Smooth muscle cell (in vitro differentiated cells): ENCODE results near the gene PECR. TPM values are rescaled to one million over a fixed set of nuclear protein-coding genes. Genes with fewer than 3 reads are reported as not detected.

ENCODE experiments used
- DNase-seq: peaks from one replicate; lab custom pipeline; 2025; ENCODE audit not compliant: unreplicated experiment; lab: John Stamatoyannopoulos, UW
- H2AFZ ChIP-seq: fragments of 200-600 bp; sonication (generic); 2 replicates; pipeline ENCODE4 v1.6.0; 2016; ENCODE audit warnings: antibody characterized with exemption, low read depth, mild to moderate bottlenecking
- H3F3A ChIP-seq: fragments of 200-600 bp; sonication (generic); 2 replicates; pipeline ENCODE4 v1.6.0; 2017; ENCODE audit warnings: antibody characterized with exemption, low read depth
- H3K27ac ChIP-seq: fragments of 200-600 bp; sonication (generic); 2 replicates; pipeline ENCODE4 v1.5.1; 2016; ENCODE audit warnings: low read depth, mild to moderate bottlenecking
- H3K27me3 ChIP-seq: fragments of 200-600 bp; sonication (generic); 2 replicates; pipeline ENCODE4 v1.6.1; 2016; ENCODE audit warnings: low read depth, mild to moderate bottlenecking
- H3K36me3 ChIP-seq: fragments of 200-600 bp; sonication (generic); 2 replicates; pipeline ENCODE4 v1.5.1; 2016; ENCODE audit warnings: low read depth
- H3K4me1 ChIP-seq: fragments of 200-600 bp; sonication (generic); 2 replicates; pipeline ENCODE4 v1.5.1; 2016; ENCODE audit warnings: low read depth
- H3K4me2 ChIP-seq: fragments of 200-600 bp; sonication (generic); 2 replicates; pipeline ENCODE4 v1.6.0; 2016; ENCODE audit warnings: mild to moderate bottlenecking
- H3K4me3 ChIP-seq: fragments of 200-600 bp; sonication (generic); 2 replicates; pipeline ENCODE4 v1.5.1; 2016; ENCODE audit warnings: mild to moderate bottlenecking
- H3K79me2 ChIP-seq: fragments of 200-600 bp; sonication (generic); 2 replicates; pipeline ENCODE4 v1.6.0; 2016; ENCODE audit warnings: low read depth, mild to moderate bottlenecking
- H3K9ac ChIP-seq: fragments of 200-600 bp; sonication (generic); 2 replicates; pipeline ENCODE4 v1.6.0; 2016; ENCODE audit warnings: low read depth
- H3K9me3 ChIP-seq: fragments of 200-600 bp; sonication (generic); replicated peaks from 2 replicates; pipeline ENCODE4 v1.5.1; 2016; ENCODE audit warnings: low read depth
- H4K20me1 ChIP-seq: fragments of 200-600 bp; sonication (generic); 2 replicates; pipeline ENCODE4 v1.6.0; 2016; ENCODE audit warnings: low read depth
- CTCF ChIP-seq: fragments of 200-600 bp; sonication (generic); IDR thresholded peaks from 2 replicates; pipeline ENCODE4 v1.5.1; 2017; ENCODE audit warnings: borderline replicate concordance, mild to moderate bottlenecking, antibody characterized with exemption; ENCODE audit not compliant: insufficient read depth, poor library complexity, severe bottlenecking
- WGBS: methylation state at CpG from one replicate; pipeline ENCODE4 v1.1.7; 2016; ENCODE audit warnings: low lambda C conversion rate; 5-methylcytosine and 5-hydroxymethylcytosine counted together
- polyA plus RNA-seq: library from polyadenylated mRNA; unstranded; fragments of >200 nt; fragmentation: Nextera tagmentation; extraction: Ambion mirVana; gene quantifications from 2 replicates; pipeline ENCODE4 v1.2.1, GENCODE V29; 2016
- total RNA-seq: library from RNA; depleted of rRNA; stranded (reverse); fragments of >200 nt; gene quantifications from 2 replicates; pipeline ENCODE4 v1.2.3, GENCODE V29; 2014

The PECR gene
- total RNA-seq = 4.8 and 8.4 TPM in 2 replicates
- 3.9 and 10.0 TPM in 2 replicates for polyA plus RNA-seq

- Histone ChIP-seq H3K4me3 (peak within 1 kb of the TSS; percentile 75), H3K9ac (peak within 1 kb of the TSS; percentile 47), H3K27me3 (no peaks in the 10 kb centered on the region), H4K20me1 (no peaks in the 10 kb centered on the region), H3F3A (peaks cover 9% of the 10 kb centered on the region), H3K36me3 (no peaks in the 10 kb centered on the region), H2AFZ (peak within 1 kb of the TSS; percentile 99), H3K4me2 (peak within 1 kb of the TSS; percentile 96), H3K9me3 (no peaks in the 10 kb centered on the region), H3K79me2 (no peaks in the 10 kb centered on the region), H3K27ac (no peak within 1 kb of the TSS), H3K4me1 (peaks cover 28% of the 10 kb centered on the region)
- under 1% methylated on average over 37 of the region's 44 CpGs for WGBS
- DNase-seq = peak; percentile 21
- TF ChIP-seq CTCF = no peak
Observed at GRCh38 chr2:216081487-216082116, at the start of gene PECR, which contains the start of gene TMEM169. Gene PECR, minus strand, starts transcription at chr2:216081809. Its CDS starts 68 bp downstream, at chr2:216081741. Gene TMEM169, plus strand, starts transcription at chr2:216081919. Its CDS starts 14,045 bp downstream, at chr2:216095964.

GRCh38 chr2:216130346-216130971 is 48.9 kb upstream of the PECR start:
- H3K4me3 ChIP-seq = no peak overlapping the region
- H3F3A ChIP-seq = no peaks in the 10 kb centered on the region
- TF ChIP-seq CTCF = no peak
- H3K36me3 ChIP-seq = peaks cover 47% of the 10 kb centered on the region
- no peak for DNase-seq
- 91% methylated on average over 6 of the region's 6 CpGs for WGBS
- no peaks in the 10 kb centered on the region for H3K9me3 ChIP-seq
- H3K27ac ChIP-seq = no peak overlapping the region
- no peak overlapping the region for H3K4me2 ChIP-seq
- H3K9ac ChIP-seq = no peak overlapping the region
- H2AFZ ChIP-seq = no peak overlapping the region
- peaks cover 42% of the 10 kb centered on the region for H4K20me1 ChIP-seq
- H3K4me1 ChIP-seq = no peaks in the 10 kb centered on the region
- H3K27me3 ChIP-seq = no peaks in the 10 kb centered on the region
- H3K79me2 ChIP-seq = peaks cover 47% of the 10 kb centered on the region

GRCh38 chr2:216126943-216127342 is 45.3 kb upstream of the PECR start:
- no peaks in the 10 kb centered on the region for H3K9me3 ChIP-seq
- no peak for DNase-seq
- H3K27ac ChIP-seq = no peak overlapping the region
- TF ChIP-seq CTCF = no peak
- H3K36me3 ChIP-seq = peaks cover 57% of the 10 kb centered on the region
- H3K9ac ChIP-seq = no peak overlapping the region
- H3K4me3 ChIP-seq = no peak overlapping the region
- peaks cover 39% of the 10 kb centered on the region for H4K20me1 ChIP-seq
- no peak overlapping the region for H3K4me2 ChIP-seq
- peaks cover 45% of the 10 kb centered on the region for H3K79me2 ChIP-seq
- no peaks in the 10 kb centered on the region for H3K27me3 ChIP-seq
- no peak overlapping the region for H2AFZ ChIP-seq
- H3F3A ChIP-seq = no peaks in the 10 kb centered on the region
- H3K4me1 ChIP-seq = no peaks in the 10 kb centered on the region
- WGBS = 94% methylated on average over 5 of the region's 5 CpGs
